Type B pancreatic cell (in vitro differentiated cells): ENCODE measurements around the gene GDNF. TPM values are rescaled to one million over a fixed set of nuclear protein-coding genes. Genes with fewer than 3 reads are reported as not detected.

Experiments
- DNase-seq: peaks from one replicate; pipeline ENCODE4 v3.0.0; 2021; ENCODE audit warnings: mixed read lengths; ENCODE audit not compliant: unreplicated experiment; ENCODE audit errors: extremely low spot score
- H3K27ac Mint-ChIP-seq: 2 replicates; pipeline ENCODE4 v1.8.0; 2021; ENCODE audit warnings: mild to moderate bottlenecking, mixed read lengths
- H3K27me3 Mint-ChIP-seq: 2 replicates; pipeline ENCODE4 v1.8.0; 2021; ENCODE audit warnings: mixed read lengths
- H3K36me3 Mint-ChIP-seq: 2 replicates; pipeline ENCODE4 v1.8.0; 2021; ENCODE audit warnings: mixed read lengths
- H3K4me1 Mint-ChIP-seq: one replicate; pipeline ENCODE4 v1.8.0; 2021; ENCODE audit warnings: mixed read lengths; ENCODE audit not compliant: unreplicated experiment
- H3K4me3 Mint-ChIP-seq: 2 replicates; pipeline ENCODE4 v1.8.0; 2021; ENCODE audit warnings: mild to moderate bottlenecking, mixed read lengths
- H3K9me3 Mint-ChIP-seq: 2 replicates; pipeline ENCODE4 v1.8.0; 2021; ENCODE audit warnings: mixed read lengths
- total RNA-seq: library from RNA; stranded (reverse); gene quantifications from 2 replicates; pipeline ENCODE4 v1.2.1, GENCODE V29; 2021; ENCODE audit warnings: low replicate concordance
- TF ChIP-seq, protein P1 (sequence below): fragments of 200-600 bp; sonication (generic); conservative IDR thresholded peaks from 2 replicates; pipeline ENCODE4 v1.5.0; 2021; ENCODE audit warnings: antibody characterized with exemption, mild to moderate bottlenecking

The GDNF gene
- total RNA-seq, 1 donor from 2014 or later: 5.7 TPM

GRCh38 chr5:37830348-37830747 is 9.5 kb downstream of the GDNF start:
- Mint-ChIP-seq H3K4me1 (peaks cover 9% of the 10 kb centered on the region), H3K36me3 (no peaks in the 10 kb centered on the region), H3K4me3 (no peak overlapping the region), H3K27me3 (peaks cover 65% of the 10 kb centered on the region), H3K27ac (no peak overlapping the region), H3K9me3 (no peaks in the 10 kb centered on the region)
- no peak for DNase-seq
- TF ChIP-seq, protein P1, sequence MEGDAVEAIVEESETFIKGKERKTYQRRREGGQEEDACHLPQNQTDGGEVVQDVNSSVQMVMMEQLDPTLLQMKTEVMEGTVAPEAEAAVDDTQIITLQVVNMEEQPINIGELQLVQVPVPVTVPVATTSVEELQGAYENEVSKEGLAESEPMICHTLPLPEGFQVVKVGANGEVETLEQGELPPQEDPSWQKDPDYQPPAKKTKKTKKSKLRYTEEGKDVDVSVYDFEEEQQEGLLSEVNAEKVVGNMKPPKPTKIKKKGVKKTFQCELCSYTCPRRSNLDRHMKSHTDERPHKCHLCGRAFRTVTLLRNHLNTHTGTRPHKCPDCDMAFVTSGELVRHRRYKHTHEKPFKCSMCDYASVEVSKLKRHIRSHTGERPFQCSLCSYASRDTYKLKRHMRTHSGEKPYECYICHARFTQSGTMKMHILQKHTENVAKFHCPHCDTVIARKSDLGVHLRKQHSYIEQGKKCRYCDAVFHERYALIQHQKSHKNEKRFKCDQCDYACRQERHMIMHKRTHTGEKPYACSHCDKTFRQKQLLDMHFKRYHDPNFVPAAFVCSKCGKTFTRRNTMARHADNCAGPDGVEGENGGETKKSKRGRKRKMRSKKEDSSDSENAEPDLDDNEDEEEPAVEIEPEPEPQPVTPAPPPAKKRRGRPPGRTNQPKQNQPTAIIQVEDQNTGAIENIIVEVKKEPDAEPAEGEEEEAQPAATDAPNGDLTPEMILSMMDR: no peak

GRCh38 chr5:37825334-37825915 is 14.4 kb downstream of the GDNF start:
- no peaks in the 10 kb centered on the region for H3K4me1 Mint-ChIP-seq
- DNase-seq: no peak
- H3K4me3 Mint-ChIP-seq: no peak overlapping the region
- TF ChIP-seq, protein P1: no peak
- no peak overlapping the region for H3K27ac Mint-ChIP-seq
- H3K36me3 Mint-ChIP-seq: no peaks in the 10 kb centered on the region
- no peaks in the 10 kb centered on the region for H3K9me3 Mint-ChIP-seq
- peaks cover 18% of the 10 kb centered on the region for H3K27me3 Mint-ChIP-seq

GRCh38 chr5:37823433-37824152 is 16.2 kb downstream of the GDNF start:
- TF ChIP-seq, protein P1: no peak
- Mint-ChIP-seq H3K36me3 (peaks cover 2% of the 10 kb centered on the region), H3K4me1 (no peaks in the 10 kb centered on the region), H3K9me3 (no peaks in the 10 kb centered on the region), H3K27ac (no peak overlapping the region), H3K4me3 (no peak overlapping the region), H3K27me3 (peaks cover 9% of the 10 kb centered on the region)
- no peak for DNase-seq

- Mint-ChIP-seq H3K27ac (no peak overlapping the region), H3K4me1 (peaks cover 13% of the 10 kb centered on the region), H3K4me3 (no peak overlapping the region), H3K27me3 (no peaks in the 10 kb centered on the region), H3K36me3 (peaks cover 11% of the 10 kb centered on the region), H3K9me3 (no peaks in the 10 kb centered on the region)
- no peak for DNase-seq
- TF ChIP-seq, protein P1: no peak
These were observed 23.0 kb downstream of the GDNF start for GRCh38 chr5:37816883-37817282.

DNA sequence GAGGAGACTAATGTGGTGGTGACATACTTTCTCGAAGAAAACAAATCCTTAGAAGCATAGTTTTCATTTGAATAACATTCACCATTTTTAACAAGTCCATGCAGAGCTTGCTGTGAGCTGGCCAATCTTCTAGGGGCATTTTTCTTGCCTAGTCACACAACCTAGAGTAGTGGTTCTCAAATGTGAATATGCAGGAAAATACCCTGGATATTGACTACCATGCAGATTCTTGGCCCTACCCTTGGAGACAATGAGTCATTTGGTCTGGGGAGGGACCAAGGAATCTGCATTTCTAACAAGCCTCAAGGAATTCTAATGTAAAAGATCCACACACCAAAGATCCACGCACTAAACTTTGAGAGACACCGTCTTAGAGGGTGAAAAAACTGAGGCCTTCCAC is 23.5 kb downstream of the GDNF start:
- H3K36me3 Mint-ChIP-seq: peaks cover 11% of the 10 kb centered on the region
- TF ChIP-seq, protein P1: no peak

More for the DNA sequence above, 23.5 kb downstream of the GDNF start:
- Mint-ChIP-seq H3K4me1 (peaks cover 13% of the 10 kb centered on the region), H3K9me3 (no peaks in the 10 kb centered on the region), H3K27me3 (no peaks in the 10 kb centered on the region), H3K4me3 (no peak overlapping the region), H3K27ac (no peak overlapping the region)
- DNase-seq: no peak
